ENCODE measurements around the gene USP44. TPM values are rescaled to one million over a fixed set of nuclear protein-coding genes. Genes with fewer than 3 reads are reported as not detected.

USP44 gene
- total and polyA plus RNA-seq, 10 of the 15 experiments (the other 5 are each of a cell fraction or from before 2014, with no cell fraction given) = 0.02 to 0.26 (median 0.12) TPM; not detected in 6

- TF ChIP-seq, protein P1, sequence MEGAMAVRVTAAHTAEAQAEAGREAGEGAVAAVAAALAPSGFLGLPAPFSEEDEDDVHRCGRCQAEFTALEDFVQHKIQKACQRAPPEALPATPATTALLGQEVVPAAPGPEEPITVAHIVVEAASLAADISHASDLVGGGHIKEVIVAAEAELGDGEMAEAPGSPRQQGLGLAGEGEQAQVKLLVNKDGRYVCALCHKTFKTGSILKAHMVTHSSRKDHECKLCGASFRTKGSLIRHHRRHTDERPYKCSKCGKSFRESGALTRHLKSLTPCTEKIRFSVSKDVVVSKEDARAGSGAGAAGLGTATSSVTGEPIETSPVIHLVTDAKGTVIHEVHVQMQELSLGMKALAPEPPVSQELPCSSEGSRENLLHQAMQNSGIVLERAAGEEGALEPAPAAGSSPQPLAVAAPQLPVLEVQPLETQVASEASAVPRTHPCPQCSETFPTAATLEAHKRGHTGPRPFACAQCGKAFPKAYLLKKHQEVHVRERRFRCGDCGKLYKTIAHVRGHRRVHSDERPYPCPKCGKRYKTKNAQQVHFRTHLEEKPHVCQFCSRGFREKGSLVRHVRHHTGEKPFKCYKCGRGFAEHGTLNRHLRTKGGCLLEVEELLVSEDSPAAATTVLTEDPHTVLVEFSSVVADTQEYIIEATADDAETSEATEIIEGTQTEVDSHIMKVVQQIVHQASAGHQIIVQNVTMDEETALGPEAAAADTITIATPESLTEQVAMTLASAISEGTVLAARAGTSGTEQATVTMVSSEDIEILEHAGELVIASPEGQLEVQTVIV (IDR thresholded peaks at IDR 0.05; ENCODE audit: borderline replicate concordance, partially characterized antibody) = no peak
- TF ChIP-seq TBL1XR1 (IDR thresholded peaks at IDR 0.05; ENCODE audit: low read depth, low read length) = no peak
- TF ChIP-seq NR2C2 (IDR thresholded peaks at IDR 0.05; ENCODE audit: borderline replicate concordance, control insufficient read depth, insufficient read length, low read depth) = no peak
- peak; percentile 93 for TF ChIP-seq HDGF (IDR thresholded peaks at IDR 0.05)
- TF ChIP-seq KDM1A (IDR thresholded peaks at IDR 0.05; ENCODE audit: borderline replicate concordance) = no peak
- no peak for TF ChIP-seq YBX1 (IDR thresholded peaks at IDR 0.05)
- no peak for TF ChIP-seq ATF2 (IDR thresholded peaks at IDR 0.05; ENCODE audit: low read length)
- TF ChIP-seq HDAC2 (IDR thresholded peaks at IDR 0.05) = no peak
- TF ChIP-seq, protein P2, sequence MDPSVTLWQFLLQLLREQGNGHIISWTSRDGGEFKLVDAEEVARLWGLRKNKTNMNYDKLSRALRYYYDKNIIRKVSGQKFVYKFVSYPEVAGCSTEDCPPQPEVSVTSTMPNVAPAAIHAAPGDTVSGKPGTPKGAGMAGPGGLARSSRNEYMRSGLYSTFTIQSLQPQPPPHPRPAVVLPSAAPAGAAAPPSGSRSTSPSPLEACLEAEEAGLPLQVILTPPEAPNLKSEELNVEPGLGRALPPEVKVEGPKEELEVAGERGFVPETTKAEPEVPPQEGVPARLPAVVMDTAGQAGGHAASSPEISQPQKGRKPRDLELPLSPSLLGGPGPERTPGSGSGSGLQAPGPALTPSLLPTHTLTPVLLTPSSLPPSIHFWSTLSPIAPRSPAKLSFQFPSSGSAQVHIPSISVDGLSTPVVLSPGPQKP (IDR thresholded peaks at IDR 0.05; ENCODE audit: low read depth, low read length) = peak; percentile 70; the same call in 1 of the 2 replicates
- no peak for TF ChIP-seq RELA (IDR thresholded peaks at IDR 0.05; ENCODE audit: borderline replicate concordance, partially characterized antibody)
- 0 out of 2 replicates have a peak, but pooled peaks have one; percentile 15 for TF ChIP-seq BACH1 (IDR thresholded peaks at IDR 0.05; ENCODE audit: borderline replicate concordance)
- no peak for TF ChIP-seq NFYA (IDR thresholded peaks at IDR 0.05; ENCODE audit: borderline replicate concordance, low read depth, low read length)
- TF ChIP-seq RBBP5 (conservative IDR thresholded peaks at IDR 0.05) = no peak
- no peak for TF ChIP-seq CHD1 (IDR thresholded peaks at IDR 0.05; ENCODE audit: low read depth, low read length)
- no peak for TF ChIP-seq ZNF384 (IDR thresholded peaks at IDR 0.05; ENCODE audit: borderline replicate concordance, low read depth, low read length)
- TF ChIP-seq SREBF2 (IDR thresholded peaks at IDR 0.05; ENCODE audit: low read length) = no peak
- no peak for TF ChIP-seq BCLAF1 (IDR thresholded peaks at IDR 0.05)
- peak; percentile 53; the same call in 1 of the 2 replicates for TF ChIP-seq TCF12 (IDR thresholded peaks at IDR 0.05; ENCODE audit: low read depth, low read length)
Observed at GRCh38 chr12:95473884-95474659, 77.2 kb downstream of the USP44 start, which contains the start of gene METAP2 (continued).

Data from GM12878 (cell line).